Neutrophil (primary cell): ENCODE data around the gene CDH20.

Source experiments
- H3K27ac ChIP-seq: fragments of 200-600 bp; sonication (generic); 2 replicates; pipeline ENCODE4 v1.5.1; 2016; ENCODE audit warnings: mild to moderate bottlenecking, moderate library complexity
- H3K27me3 ChIP-seq: fragments of 200-600 bp; sonication (generic); 2 replicates; pipeline ENCODE4 v1.6.0; 2016; ENCODE audit warnings: mild to moderate bottlenecking
- H3K36me3 ChIP-seq: fragments of 200-600 bp; sonication (generic); 2 replicates; pipeline ENCODE4 v1.5.1; 2017
- H3K4me1 ChIP-seq, 2 experiments: fragments of 200-600 bp in 1 of 2; sonication (generic) in 1 of 2; 1 replicate in 1 of 2; 2 replicates in 1 of 2; pipeline versions ENCODE4 v1.5.1 to v1.6.1; 2013 to 2016; ENCODE audit warnings: low read depth in 1 of 2, low read length in 1 of 2, mild to moderate bottlenecking in 1 of 2, moderate library complexity in 1 of 2; ENCODE audit not compliant: control insufficient read depth in 1 of 2, insufficient read depth in 1 of 2
- H3K4me3 ChIP-seq, 2 experiments: fragments of 200-600 bp in 1 of 2; sonication (generic) in 1 of 2; 1 replicate in 1 of 2; 2 replicates in 1 of 2; pipeline ENCODE4 v1.5.1; 2013 to 2016; ENCODE audit warnings: low read depth in 1 of 2, low read length in 1 of 2, mild to moderate bottlenecking in 1 of 2, moderate library complexity in 1 of 2
- H3K9me3 ChIP-seq: fragments of 200-600 bp; sonication (generic); 2 replicates; pipeline ENCODE4 v1.5.1; 2016
- TF ChIP-seq, protein P1 (sequence below): fragments of 200-600 bp; sonication (generic); IDR thresholded peaks from 2 replicates; pipeline ENCODE4 v1.5.1; 2016; ENCODE audit warnings: antibody characterized with exemption

CDH20 gene

GRCh38 chr18:61570070-61570469 is 236.8 kb downstream of the CDH20 start:
- TF ChIP-seq, protein P1, sequence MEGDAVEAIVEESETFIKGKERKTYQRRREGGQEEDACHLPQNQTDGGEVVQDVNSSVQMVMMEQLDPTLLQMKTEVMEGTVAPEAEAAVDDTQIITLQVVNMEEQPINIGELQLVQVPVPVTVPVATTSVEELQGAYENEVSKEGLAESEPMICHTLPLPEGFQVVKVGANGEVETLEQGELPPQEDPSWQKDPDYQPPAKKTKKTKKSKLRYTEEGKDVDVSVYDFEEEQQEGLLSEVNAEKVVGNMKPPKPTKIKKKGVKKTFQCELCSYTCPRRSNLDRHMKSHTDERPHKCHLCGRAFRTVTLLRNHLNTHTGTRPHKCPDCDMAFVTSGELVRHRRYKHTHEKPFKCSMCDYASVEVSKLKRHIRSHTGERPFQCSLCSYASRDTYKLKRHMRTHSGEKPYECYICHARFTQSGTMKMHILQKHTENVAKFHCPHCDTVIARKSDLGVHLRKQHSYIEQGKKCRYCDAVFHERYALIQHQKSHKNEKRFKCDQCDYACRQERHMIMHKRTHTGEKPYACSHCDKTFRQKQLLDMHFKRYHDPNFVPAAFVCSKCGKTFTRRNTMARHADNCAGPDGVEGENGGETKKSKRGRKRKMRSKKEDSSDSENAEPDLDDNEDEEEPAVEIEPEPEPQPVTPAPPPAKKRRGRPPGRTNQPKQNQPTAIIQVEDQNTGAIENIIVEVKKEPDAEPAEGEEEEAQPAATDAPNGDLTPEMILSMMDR: no peak
- Histone ChIP-seq H3K9me3 (no peaks in the 10 kb centered on the region), H3K27ac (no peak overlapping the region), H3K27me3 (no peaks in the 10 kb centered on the region), H3K4me3 (no peak overlapping the region), H3K36me3 (no peaks in the 10 kb centered on the region), H3K4me1 (no peaks in the 10 kb centered on the region)

- Histone ChIP-seq H3K4me1 (no peaks in the 10 kb centered on the region), H3K27me3 (no peaks in the 10 kb centered on the region), H3K4me3 (no peak overlapping the region), H3K9me3 (no peaks in the 10 kb centered on the region), H3K36me3 (no peaks in the 10 kb centered on the region), H3K27ac (no peak overlapping the region)
- TF ChIP-seq, protein P1: no peak
Measured at GRCh38 chr18:61572084-61572655, 238.9 kb downstream of the CDH20 start.

GRCh38 chr18:61572871-61573270 is 239.6 kb downstream of the CDH20 start:
- H3K36me3 ChIP-seq: no peaks in the 10 kb centered on the region
- TF ChIP-seq, protein P1: no peak
- no peaks in the 10 kb centered on the region for H3K9me3 ChIP-seq
- H3K4me1 ChIP-seq: no peaks in the 10 kb centered on the region
- H3K27ac ChIP-seq: no peak overlapping the region
- H3K4me3 ChIP-seq: no peak overlapping the region
- H3K27me3 ChIP-seq: no peaks in the 10 kb centered on the region

GRCh38 chr18:61574665-61575064 is 241.4 kb downstream of the CDH20 start:
- H3K9me3 ChIP-seq: no peaks in the 10 kb centered on the region
- no peak overlapping the region for H3K27ac ChIP-seq
- H3K4me3 ChIP-seq: no peak overlapping the region
- H3K27me3 ChIP-seq: peaks cover 7% of the 10 kb centered on the region
- no peaks in the 10 kb centered on the region for H3K4me1 ChIP-seq
- TF ChIP-seq, protein P1: no peak
- H3K36me3 ChIP-seq: no peaks in the 10 kb centered on the region

DNA sequence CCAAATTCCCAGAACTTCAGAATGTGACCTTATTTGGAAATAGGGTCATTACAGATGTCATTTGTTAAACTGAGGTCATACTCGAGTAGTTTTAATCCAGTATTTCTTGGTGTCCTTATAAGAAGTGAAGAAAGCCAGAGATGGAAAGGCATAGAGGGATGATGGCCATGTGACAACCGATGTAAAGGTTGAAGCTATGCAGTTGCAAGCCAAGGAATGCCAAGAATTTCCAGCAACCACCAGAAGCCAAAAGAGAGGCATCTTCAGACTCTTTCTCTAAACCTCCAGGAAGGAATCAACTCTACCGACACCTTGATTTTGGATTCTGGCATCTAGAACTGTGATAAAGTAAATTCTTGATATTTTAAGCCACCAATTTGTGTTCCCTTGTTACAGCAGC is 242.2 kb downstream of the CDH20 start:
- H3K9me3 ChIP-seq: no peaks in the 10 kb centered on the region
- no peak overlapping the region for H3K27ac ChIP-seq
- peaks cover 11% of the 10 kb centered on the region for H3K27me3 ChIP-seq
- TF ChIP-seq, protein P1: no peak
- no peak overlapping the region for H3K4me3 ChIP-seq
- H3K4me1 ChIP-seq: no peaks in the 10 kb centered on the region
- no peaks in the 10 kb centered on the region for H3K36me3 ChIP-seq

DNA sequence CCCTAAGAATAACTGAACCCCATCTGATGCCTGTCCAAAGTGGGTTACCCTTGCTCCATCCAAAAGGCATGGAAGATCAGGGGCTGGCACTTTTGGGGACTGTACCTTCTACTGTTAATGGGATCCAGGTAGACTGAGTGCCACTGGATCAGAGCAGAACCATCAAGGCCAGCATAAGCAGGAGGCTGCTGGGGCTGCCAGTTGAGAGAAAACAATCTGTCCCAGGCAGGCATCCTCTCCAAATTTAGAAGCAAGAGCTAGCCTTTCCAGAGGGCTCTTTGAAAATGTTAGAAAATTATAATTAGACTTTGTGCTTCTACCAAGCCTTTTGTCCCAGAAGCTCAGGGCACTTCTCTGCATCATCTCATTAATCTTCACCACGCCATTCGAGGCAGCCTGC is 245.6 kb downstream of the CDH20 start:
- Histone ChIP-seq H3K27ac (no peak overlapping the region), H3K36me3 (no peaks in the 10 kb centered on the region)
- TF ChIP-seq, protein P1: no peak

More for the DNA sequence above, 245.6 kb downstream of the CDH20 start:
- peaks cover 41% of the 10 kb centered on the region for H3K27me3 ChIP-seq
- no peaks in the 10 kb centered on the region for H3K4me1 ChIP-seq
- no peak overlapping the region for H3K4me3 ChIP-seq
- no peaks in the 10 kb centered on the region for H3K9me3 ChIP-seq
